IMR-90 (cell line): ENCODE measurements around the gene OR10H1. TPM values are rescaled to one million over a fixed set of nuclear protein-coding genes. Genes with fewer than 3 reads are reported as not detected.

Experiments used
- ATAC-seq: fragments of 200-7000 bp; cut with Tn5 transposase; 2 replicates; pipeline ENCODE4 v1.9.1; 2020; ENCODE audit warnings: low read depth, mild to moderate bottlenecking, moderate library complexity
- BruUV-seq: library from RNA; stranded (reverse); fragments of 400-500 nt; replicated peaks from 2 replicates; lab custom pipeline; 2021; lab: Mats Ljungman, UMichigan
- CTCF ChIA-PET: fragments of 300-600 bp; formaldehyde crosslinking; extraction: SDS; loops from one replicate; lab custom pipeline; 2021; ENCODE audit warnings: antibody characterized with exemption; lab: Yijun Ruan, JAX
- POLR2A ChIA-PET: fragments of 300-600 bp; sonication (Branson Sonifier 250); formaldehyde crosslinking; loops from one replicate; lab custom pipeline; 2022; ENCODE audit warnings: antibody characterized with exemption; ENCODE audit not compliant: unreplicated experiment; lab: Charles Lee
- DNase-seq: peaks from one replicate; pipeline ENCODE4 v3.0.0; 2013
- H2AFZ ChIP-seq: replicated peaks from 2 replicates; pipeline ENCODE3; 2013; ENCODE audit warnings: low read length, mild to moderate bottlenecking; ENCODE audit not compliant: poor library complexity
- H2AK5ac ChIP-seq: 2 replicates; pipeline ENCODE4 v1.6.1; 2013; ENCODE audit warnings: low read depth, low read length, inconsistent platforms
- H2AK9ac ChIP-seq: replicated peaks from 2 replicates; pipeline ENCODE3; 2013; ENCODE audit warnings: mild to moderate bottlenecking, low read depth, low read length, moderate library complexity; ENCODE audit not compliant: poor library complexity
- H2BK120ac ChIP-seq: 2 replicates; pipeline ENCODE4 v1.6.1; 2013; ENCODE audit warnings: low read depth, low read length, inconsistent platforms
- H2BK15ac ChIP-seq: 3 replicates; pipeline ENCODE4 v1.6.1; 2013; ENCODE audit warnings: low read depth, low read length, inconsistent platforms
- H2BK20ac ChIP-seq: 2 replicates; pipeline ENCODE4 v1.6.1; 2013; ENCODE audit warnings: low read depth, mild to moderate bottlenecking, inconsistent platforms, low read length, moderate library complexity
- H2BK5ac ChIP-seq: 2 replicates; pipeline ENCODE4 v1.6.1; 2013; ENCODE audit warnings: mild to moderate bottlenecking, low read depth, low read length, inconsistent platforms; ENCODE audit not compliant: poor library complexity, severe bottlenecking
- H3K14ac ChIP-seq: replicated peaks from 2 replicates; pipeline ENCODE4 v1.6.1; 2013; ENCODE audit warnings: low read depth, low read length, inconsistent platforms
- H3K18ac ChIP-seq: 2 replicates; pipeline ENCODE4 v1.6.1; 2013; ENCODE audit warnings: low read depth, low read length, control low read depth
- H3K23ac ChIP-seq: 2 replicates; pipeline ENCODE4 v1.6.1; 2013; ENCODE audit warnings: low read depth, low read length, inconsistent platforms
- H3K27ac ChIP-seq: 2 replicates; pipeline ENCODE4 v1.5.1; 2013; ENCODE audit warnings: mild to moderate bottlenecking, control low read depth, low read length; ENCODE audit not compliant: insufficient read depth
- H3K27me3 ChIP-seq: 2 replicates; pipeline ENCODE4 v1.6.1; 2013; ENCODE audit warnings: low read length; ENCODE audit not compliant: control insufficient read depth, insufficient read depth
- H3K36me3 ChIP-seq: 2 replicates; pipeline ENCODE4 v1.6.1; 2013; ENCODE audit warnings: low read length, mixed read lengths; ENCODE audit not compliant: control insufficient read depth, insufficient read depth
- H3K4ac ChIP-seq: 2 replicates; pipeline ENCODE4 v1.6.1; 2013; ENCODE audit warnings: low read depth, low read length, inconsistent platforms
- H3K4me1 ChIP-seq: 2 replicates; pipeline ENCODE4 v1.6.1; 2013; ENCODE audit warnings: low read length, mixed read lengths; ENCODE audit not compliant: control insufficient read depth, insufficient read depth
- H3K4me2 ChIP-seq: 2 replicates; pipeline ENCODE4 v1.6.1; 2013; ENCODE audit warnings: low read depth, mild to moderate bottlenecking, control low read depth, low read length, moderate library complexity
- H3K4me3 ChIP-seq: 2 replicates; pipeline ENCODE4 v1.5.1; 2013; ENCODE audit warnings: low read depth, mild to moderate bottlenecking, control low read depth, low read length, moderate library complexity; ENCODE audit not compliant: insufficient read depth
- H3K56ac ChIP-seq: 2 replicates; pipeline ENCODE4 v1.6.1; 2013; ENCODE audit warnings: low read length, inconsistent platforms; ENCODE audit not compliant: insufficient read depth; ENCODE audit errors: extremely low read depth
- H3K79me1 ChIP-seq, 2 experiments: 2 replicates each; pipeline ENCODE4 v1.6.1; 2013; ENCODE audit warnings: low read length in 2 of 2, inconsistent platforms in 1 of 2, low read depth in 1 of 2
- H3K9ac ChIP-seq: 2 replicates; pipeline ENCODE4 v1.6.1; 2013; ENCODE audit warnings: low read depth, low read length, control low read depth
- H3K9me1 ChIP-seq: 2 replicates; pipeline ENCODE4 v1.6.1; 2013; ENCODE audit warnings: low read length, inconsistent platforms; ENCODE audit not compliant: insufficient read depth
- H3K9me3 ChIP-seq: 2 replicates; pipeline ENCODE4 v1.6.1; 2013; ENCODE audit warnings: low read length; ENCODE audit not compliant: control insufficient read depth, insufficient read depth
- H4K20me1 ChIP-seq: 2 replicates; pipeline ENCODE4 v1.6.1; 2013; ENCODE audit warnings: low read length, inconsistent platforms; ENCODE audit not compliant: insufficient read depth
- H4K5ac ChIP-seq: 2 replicates; pipeline ENCODE4 v1.6.1; 2013; ENCODE audit warnings: mild to moderate bottlenecking, low read depth, low read length, control low read depth
- H4K8ac ChIP-seq, 2 experiments: 2 replicates each; pipeline ENCODE4 v1.6.1; 2013; ENCODE audit warnings: low read depth in 2 of 2, low read length in 2 of 2, control low read depth in 1 of 2, inconsistent platforms in 1 of 2
- H4K91ac ChIP-seq: 2 replicates; pipeline ENCODE4 v1.6.1; 2013; ENCODE audit warnings: low read depth, low read length, inconsistent platforms; ENCODE audit not compliant: insufficient read depth
- BHLHE40 ChIP-seq: fragments of 150-350 bp; IDR thresholded peaks from 2 replicates; pipeline ENCODE4 v1.6.1; 2016; ENCODE audit warnings: mild to moderate bottlenecking, low read depth, low read length
- CEBPB ChIP-seq: IDR thresholded peaks from 2 replicates; pipeline ENCODE4 v1.6.1; 2012; ENCODE audit warnings: low read depth, low read length, improper control_type of control experiment
- CHD1 ChIP-seq: IDR thresholded peaks from 2 replicates; pipeline ENCODE4 v1.6.1; 2012; ENCODE audit warnings: low read depth, low read length, improper control_type of control experiment
- CTCF ChIP-seq: conservative IDR thresholded peaks from 2 replicates; pipeline ENCODE4 v1.5.1; 2012; ENCODE audit warnings: mild to moderate bottlenecking, low read depth, low read length, improper control_type of control experiment
- ELK1 ChIP-seq: fragments of 150-350 bp; IDR thresholded peaks from 2 replicates; pipeline ENCODE4 v1.6.1; 2016; ENCODE audit warnings: low read depth, mild to moderate bottlenecking, low read length, moderate library complexity, borderline replicate concordance
- FOS ChIP-seq: fragments of 150-350 bp; IDR thresholded peaks from 2 replicates; pipeline ENCODE4 v1.6.1; 2016; ENCODE audit warnings: low read depth, low read length
- MAFK ChIP-seq: IDR thresholded peaks from 2 replicates; pipeline ENCODE4 v1.6.1; 2012; ENCODE audit warnings: low read depth, low read length, improper control_type of control experiment
- MAZ ChIP-seq: IDR thresholded peaks from 2 replicates; pipeline ENCODE4 v1.6.1; 2012; ENCODE audit warnings: low read depth, mild to moderate bottlenecking, low read length, improper control_type of control experiment, moderate library complexity, borderline replicate concordance
- MXI1 ChIP-seq: IDR thresholded peaks from 2 replicates; pipeline ENCODE4 v1.6.1; 2012; ENCODE audit warnings: low read depth, mild to moderate bottlenecking, low read length, moderate library complexity, borderline replicate concordance
- NFE2L2 ChIP-seq: fragments of 150-350 bp; IDR thresholded peaks from 2 replicates; pipeline ENCODE4 v1.6.1; 2016; ENCODE audit warnings: low read depth, mild to moderate bottlenecking, low read length
- POLR2A ChIP-seq: IDR thresholded peaks from 2 replicates; pipeline ENCODE4 v1.6.1; 2012; ENCODE audit warnings: mild to moderate bottlenecking, low read depth, low read length
- RCOR1 ChIP-seq: IDR thresholded peaks from 2 replicates; pipeline ENCODE4 v1.6.1; 2012; ENCODE audit warnings: mild to moderate bottlenecking, low read length, improper control_type of control experiment; ENCODE audit not compliant: insufficient replicate concordance
- RFX5 ChIP-seq: IDR thresholded peaks from 2 replicates; pipeline ENCODE4 v1.8.0; 2012; ENCODE audit warnings: low read depth, mild to moderate bottlenecking, low read length, moderate library complexity
- SMC3 ChIP-seq: fragments of 150-350 bp; IDR thresholded peaks from 2 replicates; pipeline ENCODE4 v1.6.1; 2016; ENCODE audit warnings: low read depth, mild to moderate bottlenecking, antibody characterized with exemption, low read length, moderate library complexity
- USF2 ChIP-seq: fragments of 150-350 bp; IDR thresholded peaks from 2 replicates; pipeline ENCODE4 v1.6.1; 2017; ENCODE audit warnings: mild to moderate bottlenecking, antibody characterized with exemption, low read length, low read depth
- WGBS, 2 experiments: methylation state at CpG; one replicate each; pipeline versions ENCODE4 v1.1.5 to v1.1.7; 2013; ENCODE audit warnings: missing lambda C conversion rate in 2 of 2; ENCODE audit not compliant: insufficient read length in 1 of 2; ENCODE audit errors: extremely low coverage in 2 of 2; 5-methylcytosine and 5-hydroxymethylcytosine counted together
- dilution Hi-C: fragments of 300-500 bp; cut with HindIII; formaldehyde crosslinking; loops from one replicate; pipeline ENCODE4 v1.14.3; 2018; ENCODE audit warnings: low sequenced_read_pairs; ENCODE audit not compliant: unreplicated experiment
- in situ Hi-C: fragments of 300-500 bp; cut with MboI; formaldehyde crosslinking; loops from 3 replicates; pipeline ENCODE4 v1.14.3; 2019; ENCODE audit warnings: low sequenced_read_pairs, inconsistent platforms, mixed read lengths
- intact Hi-C: fragments of 100-400 bp; cut with micrococcal nuclease; formaldehyde crosslinking; loops from 2 replicates; pipeline ENCODE4 v1.10.0; 2022
- polyA plus RNA-seq, 3 experiments: library from polyadenylated mRNA; depleted of rRNA; stranded (reverse); fragments of >200 nt; gene quantifications; 2 replicates each; pipeline ENCODE4 v1.2.3, GENCODE V29; 2012; ENCODE audit warnings: low replicate concordance in 1 of 3
- total RNA-seq: library from RNA; depleted of rRNA; stranded (reverse); fragments of >200 nt; gene quantifications from 2 replicates; pipeline ENCODE4 v1.2.3, GENCODE V29; 2012

Gene OR10H1
- total and polyA plus RNA-seq, 2 of the 4 experiments (the other 2 are of a cell fraction): not detected

GRCh38 chr19:15790096-15790495 lies 25.4 kb downstream of the OR10H1 start:
- no peaks in the 10 kb centered on the region for H3K27me3 ChIP-seq
- H4K91ac ChIP-seq: no peak overlapping the region
- no peaks in the 10 kb centered on the region for H3K9me1 ChIP-seq
- no peak overlapping the region for H2AK5ac ChIP-seq
- no peak for ATAC-seq
- no peak overlapping the region for H3K23ac ChIP-seq
- no peak overlapping the region for H3K18ac ChIP-seq
- no peak overlapping the region for H2BK120ac ChIP-seq
- 64% methylated on average over 4 of the region's 6 CpGs; no CpG with 5 or more reads in 1 of the 2 experiments for WGBS, 2 experiments
- ChIA-PET POLR2A (no interaction called here), CTCF (no interaction called here)
- no peak overlapping the region for H4K5ac ChIP-seq
- H3K4ac ChIP-seq: no peak overlapping the region
- H3K4me1 ChIP-seq: no peaks in the 10 kb centered on the region
- no peak overlapping the region for H3K4me3 ChIP-seq
- H3K14ac ChIP-seq: no peak overlapping the region
- intact Hi-C loops: no loop called here
- H3K4me2 ChIP-seq: no peak overlapping the region
- H2BK20ac ChIP-seq: no peak overlapping the region
- H3K79me1 ChIP-seq: no peaks in the 10 kb centered on the region
- in situ Hi-C loops: no loop called here
- no peak overlapping the region for H4K8ac ChIP-seq
- no peak for TF ChIP-seq SMC3
- no peak for TF ChIP-seq FOS
- TF ChIP-seq POLR2A: no peak
- no peak for TF ChIP-seq CHD1
- TF ChIP-seq ELK1: no peak
- no peak for TF ChIP-seq NFE2L2
- TF ChIP-seq BHLHE40: no peak
- TF ChIP-seq CEBPB: no peak
- TF ChIP-seq MAFK: no peak
- TF ChIP-seq RFX5: no peak
- TF ChIP-seq MAZ: no peak
- TF ChIP-seq RCOR1: no peak
- TF ChIP-seq MXI1: no peak
- no peak for TF ChIP-seq USF2
- TF ChIP-seq CTCF: no peak
- no peaks in the 10 kb centered on the region for H4K20me1 ChIP-seq
- no peak overlapping the region for H3K9ac ChIP-seq
- BruUV-seq: no TSS peak
- H3K36me3 ChIP-seq: no peaks in the 10 kb centered on the region
- no peak overlapping the region for H3K27ac ChIP-seq
- H2BK5ac ChIP-seq: no peak overlapping the region
- H2AFZ ChIP-seq: no peak overlapping the region
- no peak overlapping the region for H2BK15ac ChIP-seq
- H3K56ac ChIP-seq: no peak overlapping the region
- peaks cover 27% of the 10 kb centered on the region for H3K9me3 ChIP-seq
- H2AK9ac ChIP-seq: no peak overlapping the region
- dilution Hi-C loops: no loop called here
- DNase-seq: no peak
